ENCODE results near the gene KCNJ12. TPM values are rescaled to one million over a fixed set of nuclear protein-coding genes. Genes with fewer than 3 reads are reported as not detected.

The KCNJ12 gene
- total RNA-seq, 2 donors from 2014 or later = 0.52 to 0.99 TPM

DNA sequence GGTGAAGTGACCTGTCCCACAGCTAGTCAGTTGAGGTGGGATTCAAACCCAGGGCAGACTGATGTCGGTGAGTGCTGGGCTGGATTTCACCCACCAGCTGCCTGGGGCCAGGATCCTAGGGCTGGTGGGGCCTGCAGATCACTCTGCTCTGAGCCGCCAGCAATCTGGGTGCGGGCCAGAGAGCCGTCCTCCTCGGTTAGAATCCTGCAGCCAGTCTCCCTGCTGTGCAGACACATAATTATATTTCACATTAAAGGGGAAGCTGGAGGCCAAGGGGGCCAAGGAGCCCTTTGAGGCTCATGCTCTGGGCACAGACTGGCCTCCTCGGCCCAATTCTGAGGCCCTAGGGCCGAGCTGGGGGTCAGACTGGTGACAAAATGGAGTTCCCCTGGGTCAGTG is 996 bp upstream of the KCNJ12 start:
- 37 to 63% methylated on average over 5 to 7 of the region's 7 CpGs for WGBS, 2 donors
- peaks cover 0 to 25% of the 10 kb centered on the region in 2 donors for H3K27me3 ChIP-seq
- H3K9me3 ChIP-seq = no peaks in the 10 kb centered on the region
- H3K36me3 ChIP-seq (replicated peaks in 1 of 2; ENCODE audit: insufficient read depth in 1 of 2, low read depth in 2 of 2) = no peaks in the 10 kb centered on the region
- TF ChIP-seq, protein P1, sequence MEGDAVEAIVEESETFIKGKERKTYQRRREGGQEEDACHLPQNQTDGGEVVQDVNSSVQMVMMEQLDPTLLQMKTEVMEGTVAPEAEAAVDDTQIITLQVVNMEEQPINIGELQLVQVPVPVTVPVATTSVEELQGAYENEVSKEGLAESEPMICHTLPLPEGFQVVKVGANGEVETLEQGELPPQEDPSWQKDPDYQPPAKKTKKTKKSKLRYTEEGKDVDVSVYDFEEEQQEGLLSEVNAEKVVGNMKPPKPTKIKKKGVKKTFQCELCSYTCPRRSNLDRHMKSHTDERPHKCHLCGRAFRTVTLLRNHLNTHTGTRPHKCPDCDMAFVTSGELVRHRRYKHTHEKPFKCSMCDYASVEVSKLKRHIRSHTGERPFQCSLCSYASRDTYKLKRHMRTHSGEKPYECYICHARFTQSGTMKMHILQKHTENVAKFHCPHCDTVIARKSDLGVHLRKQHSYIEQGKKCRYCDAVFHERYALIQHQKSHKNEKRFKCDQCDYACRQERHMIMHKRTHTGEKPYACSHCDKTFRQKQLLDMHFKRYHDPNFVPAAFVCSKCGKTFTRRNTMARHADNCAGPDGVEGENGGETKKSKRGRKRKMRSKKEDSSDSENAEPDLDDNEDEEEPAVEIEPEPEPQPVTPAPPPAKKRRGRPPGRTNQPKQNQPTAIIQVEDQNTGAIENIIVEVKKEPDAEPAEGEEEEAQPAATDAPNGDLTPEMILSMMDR (IDR thresholded peaks at IDR 0.05) = no peak
- TF ChIP-seq POLR2A (IDR thresholded peaks at IDR 0.05) = no peak
- intact Hi-C loops (cut with DNase I) = no loop called here
- no peak for ATAC-seq
- DNase-seq = no peak
- H3K4me3 ChIP-seq = no peak overlapping the region
- H3K4me1 ChIP-seq = peaks cover 31% of the 10 kb centered on the region
- no peak overlapping the region for H3K27ac ChIP-seq

DNA sequence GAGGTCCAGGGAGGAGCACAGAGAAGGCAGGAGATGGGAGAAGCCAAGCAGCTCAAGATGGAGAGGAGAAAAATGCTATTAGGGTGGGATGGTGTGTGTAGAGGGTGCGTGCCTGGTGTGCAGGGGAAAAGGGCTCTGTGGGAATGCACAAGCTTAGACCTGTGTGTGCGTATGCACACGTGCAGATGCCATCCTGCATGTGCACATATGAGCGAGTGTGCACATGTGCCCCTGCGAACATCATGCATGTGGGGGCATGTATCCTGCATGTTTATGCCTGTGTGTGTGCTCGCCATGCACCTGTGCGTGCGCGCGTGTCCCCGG is 438 bp upstream of the KCNJ12 start:
- no peaks in the 10 kb centered on the region for H3K36me3 ChIP-seq (replicated peaks in 1 of 2; ENCODE audit: insufficient read depth in 1 of 2, low read depth in 2 of 2)
- ATAC-seq (no peak), DNase-seq (no peak)
- no peak for TF ChIP-seq POLR2A (IDR thresholded peaks at IDR 0.05)
- TF ChIP-seq, protein P1 (IDR thresholded peaks at IDR 0.05) = no peak
- H3K4me3 ChIP-seq = no peak overlapping the region
- H3K4me1 ChIP-seq = peaks cover 31% of the 10 kb centered on the region
- WGBS, 2 donors = 35 to 38% methylated on average over 11 of the region's 11 CpGs
- peaks cover 0 to 20% of the 10 kb centered on the region in 2 donors for H3K27me3 ChIP-seq
- H3K9me3 ChIP-seq = no peaks in the 10 kb centered on the region
- intact Hi-C loops (cut with DNase I) = no loop called here
- H3K27ac ChIP-seq = no peak overlapping the region

DNA sequence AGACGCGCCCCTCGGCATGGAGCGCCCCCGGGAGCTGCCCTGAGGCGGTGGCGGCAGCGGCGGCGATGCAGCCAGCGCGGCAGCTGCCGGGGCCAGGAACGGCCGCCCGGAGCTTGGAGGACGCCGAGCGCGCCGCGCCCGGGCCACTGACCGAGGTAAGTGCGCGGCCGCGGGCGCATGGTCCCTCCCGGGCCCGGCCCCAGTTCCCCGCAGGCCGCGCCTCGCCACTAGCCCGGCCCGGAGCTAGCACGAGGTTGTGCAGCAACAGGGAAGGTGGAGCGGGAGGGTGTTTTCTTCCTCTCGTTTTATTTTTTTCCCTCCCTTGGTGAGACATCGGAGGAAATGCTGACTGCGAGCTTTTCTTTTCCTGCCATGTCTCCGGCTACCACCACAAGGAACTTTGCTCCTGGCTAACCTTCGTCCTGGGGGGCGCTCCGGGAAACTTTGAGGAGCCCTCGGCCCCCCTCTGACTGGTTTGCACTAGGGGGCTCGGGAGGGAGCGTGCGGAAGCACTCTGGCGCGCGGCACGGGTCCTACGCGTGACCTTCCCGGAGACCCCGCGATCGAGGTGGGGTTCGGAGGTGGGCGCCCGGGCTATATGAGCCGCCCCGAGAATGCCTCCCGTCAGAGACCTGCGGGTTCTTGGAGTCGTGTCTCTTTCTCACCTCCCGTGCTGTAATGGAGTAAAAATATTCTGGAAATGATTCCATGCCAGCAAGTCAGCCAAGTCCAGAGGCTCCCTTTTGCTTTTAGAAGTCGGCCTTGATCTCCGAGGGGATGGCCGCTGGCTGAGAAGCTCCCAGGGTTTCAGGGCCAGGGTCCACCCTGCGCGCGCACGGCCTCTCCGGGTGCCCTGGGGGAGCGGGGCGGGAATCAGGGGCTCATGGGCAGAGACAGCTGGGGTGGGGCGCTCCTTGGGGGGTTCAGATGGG is 868 bp downstream of the KCNJ12 start:
- WGBS, 2 donors = 1 to 2% methylated on average over 41 to 69 of the region's 80 CpGs
- intact Hi-C loops (cut with DNase I) = no loop called here
- Histone ChIP-seq H3K4me1 (peaks cover 31% of the 10 kb centered on the region), H3K27me3 (peaks cover 0 to 20% of the 10 kb centered on the region in 2 donors), H3K36me3 (replicated peaks in 1 of 2; ENCODE audit: insufficient read depth in 1 of 2, low read depth in 2 of 2) (no peaks in the 10 kb centered on the region), H3K27ac (no peak overlapping the region), H3K4me3 (no peak overlapping the region), H3K9me3 (no peaks in the 10 kb centered on the region)
- DNase-seq = peak in 1 of 4 donors; percentile 15
- TF ChIP-seq, protein P1 (IDR thresholded peaks at IDR 0.05) = no peak
- TF ChIP-seq POLR2A (IDR thresholded peaks at IDR 0.05) = no peak
- no peak for ATAC-seq

DNA sequence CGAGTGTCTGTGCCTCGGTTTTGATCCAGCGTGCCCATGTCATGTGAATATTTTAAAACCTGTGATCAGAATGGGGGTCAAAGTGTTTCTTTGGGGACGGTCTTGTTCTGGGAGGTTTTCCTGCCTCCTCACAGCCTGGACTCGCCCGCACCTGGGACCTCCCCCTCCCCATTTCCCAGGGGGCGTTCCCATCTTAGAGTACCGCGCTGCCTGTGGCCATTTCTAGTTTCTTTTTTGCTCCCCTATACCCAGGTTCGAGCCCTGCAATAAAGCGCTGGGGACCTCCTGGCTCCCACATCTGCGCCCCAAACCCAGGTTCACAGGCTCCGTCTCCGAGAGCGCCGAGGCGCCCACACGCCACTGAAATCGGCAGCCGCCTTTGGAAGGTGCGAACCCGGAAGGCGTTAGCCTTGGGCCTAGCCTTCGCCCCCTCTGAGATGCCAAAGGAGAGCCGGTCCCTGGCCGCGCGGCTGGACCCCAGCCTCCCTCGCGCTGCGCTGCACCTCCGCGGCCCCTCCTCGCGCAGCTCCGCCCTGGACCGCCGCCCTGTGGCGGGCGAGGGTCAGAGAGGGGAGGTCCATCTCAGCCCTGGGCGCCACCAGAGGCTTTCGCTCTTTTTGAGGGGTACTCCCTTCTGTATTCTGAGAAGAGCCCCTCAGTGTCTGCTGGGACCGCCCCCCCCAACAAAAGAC is 1.7 kb downstream of the KCNJ12 start:
- 3 to 7% methylated on average over 11 to 43 of the region's 43 CpGs for WGBS, 2 donors
- intact Hi-C loops (cut with DNase I) = no loop called here
- no peak for ATAC-seq

More for the DNA sequence above, 1.7 kb downstream of the KCNJ12 start:
- Histone ChIP-seq H3K4me1 (peaks cover 31% of the 10 kb centered on the region), H3K4me3 (no peak overlapping the region), H3K9me3 (no peaks in the 10 kb centered on the region), H3K36me3 (replicated peaks in 1 of 2; ENCODE audit: insufficient read depth in 1 of 2, low read depth in 2 of 2) (no peaks in the 10 kb centered on the region), H3K27me3 (peaks cover 0 to 20% of the 10 kb centered on the region in 2 donors), H3K27ac (no peak overlapping the region)
- TF ChIP-seq POLR2A (IDR thresholded peaks at IDR 0.05) = no peak
- TF ChIP-seq, protein P1 (IDR thresholded peaks at IDR 0.05) = no peak
- no peak for DNase-seq
